K562 (cell line): ENCODE results near the gene RSPH1. TPM values are rescaled to one million over a fixed set of nuclear protein-coding genes. Genes with fewer than 3 reads are reported as not detected.
A peak's percentile ranks its signal among the peaks of the same experiment; 100 is the strongest.

Experiments used
- CHD1 ChIP-seq: fragments of 200-600 bp; sonication (generic); IDR thresholded peaks from one replicate; pipeline ENCODE4 v1.6.1; 2012; ENCODE audit warnings: mild to moderate bottlenecking, moderate library complexity, low read length, inconsistent platforms
- DLX4 ChIP-seq: fragments of 250-450 bp; sonication (Bioruptor Pico); IDR thresholded peaks from 2 replicates; pipeline ENCODE4 v1.6.1; 2021; ENCODE audit warnings: mild to moderate bottlenecking
- FOXA3 ChIP-seq, 2 experiments: fragments of 450-650 bp in 1 of 2; sonication (generic) in 1 of 2; formaldehyde crosslinking; IDR thresholded peaks in 1 of 2; conservative IDR thresholded peaks in 1 of 2; 2 replicates each; pipeline versions ENCODE4 v1.4.0 to v1.8.0; 2020 to 2022; ENCODE audit warnings: mild to moderate bottlenecking in 2 of 2, missing genetic modification reagents in 1 of 2
- HDGF ChIP-seq: fragments of 450-650 bp; IDR thresholded peaks from 2 replicates; pipeline ENCODE4 v1.6.1; 2016
- JUNB ChIP-seq: fragments of 450-650 bp; formaldehyde crosslinking; conservative IDR thresholded peaks from 2 replicates; pipeline ENCODE4 v1.4.0; 2020; ENCODE audit warnings: mild to moderate bottlenecking
- MAFK ChIP-seq: IDR thresholded peaks from 2 replicates; pipeline ENCODE4 v1.6.1; 2011; ENCODE audit warnings: low read length, improper control_type of control experiment
- PHF21A ChIP-seq: fragments of 450-650 bp; IDR thresholded peaks from 2 replicates; pipeline ENCODE4 v1.6.1; 2017; ENCODE audit warnings: low read depth, borderline replicate concordance
- POLR3G ChIP-seq: IDR thresholded peaks from 2 replicates; pipeline ENCODE4 v1.6.1; 2011; ENCODE audit not compliant: insufficient read length, insufficient replicate concordance; ENCODE audit errors: extremely low read depth
- RAD21 ChIP-seq, 2 experiments: fragments of 250-450 bp in 1 of 2; fragments of 450-650 bp in 1 of 2; sonication (Bioruptor Pico) in 1 of 2; formaldehyde crosslinking in 1 of 2; IDR thresholded peaks in 1 of 2; conservative IDR thresholded peaks in 1 of 2; 2 replicates each; pipeline versions ENCODE4 v1.4.0 to v1.8.0; 2020 to 2022; ENCODE audit warnings: mild to moderate bottlenecking in 2 of 2, moderate library complexity in 1 of 2
- TAF1 ChIP-seq: IDR thresholded peaks from 2 replicates; pipeline ENCODE4 v1.6.1; 2011; ENCODE audit warnings: mild to moderate bottlenecking, low read length, moderate library complexity; ENCODE audit not compliant: insufficient read depth, control insufficient read depth, severe bottlenecking; ENCODE audit errors: extremely low read depth
- XRCC4 ChIP-seq: IDR thresholded peaks from one replicate; pipeline ENCODE4 v1.6.1; 2011; ENCODE audit not compliant: insufficient read depth, insufficient read length; ENCODE audit errors: extremely low read depth
- ZNF324 ChIP-seq: fragments of 250-450 bp; sonication (Bioruptor Pico); IDR thresholded peaks from 2 replicates; pipeline ENCODE4 v1.4.0; 2020; ENCODE audit warnings: mild to moderate bottlenecking
- ZNF511 ChIP-seq: sonication (generic); formaldehyde crosslinking; IDR thresholded peaks from 2 replicates; pipeline ENCODE4 v1.8.0; 2022; ENCODE audit warnings: mild to moderate bottlenecking, missing genetic modification reagents
- polyA plus RNA-seq, 8 experiments: library from polyadenylated mRNA; depleted of rRNA in 4 of 8; stranded (reverse) in 5 of 8; unstranded in 3 of 8; fragments of >200 nt; fragmentation: Nextera tagmentation in 2 of 8; fragmentation: Illumina TruSeq in 1 of 8; extraction: Ambion mirVana in 2 of 8; extraction: Trizol in 1 of 8; gene quantifications; 2 replicates each; pipeline versions ENCODE4 v1.2.1 to v1.2.3, GENCODE V29; 2011 to 2014; ENCODE audit warnings: inconsistent platforms in 1 of 8, missing spikeins in 1 of 8
- total RNA-seq, 7 experiments: library from RNA; depleted of rRNA in 6 of 7; stranded (reverse); fragments of >200 nt in 6 of 7; fragmentation: Illumina TruSeq in 2 of 7; extraction: Trizol in 2 of 7; gene quantifications; 2 replicates each; pipeline versions ENCODE4 v1.2.1 to v1.2.3, GENCODE V29; 2011 to 2021; ENCODE audit warnings: low replicate concordance in 1 of 7
- TF ChIP-seq, protein P1 (sequence below): fragments of 150-350 bp; conservative IDR thresholded peaks from 2 replicates; pipeline ENCODE4 v1.6.1; 2014; ENCODE audit warnings: low read length

The RSPH1 gene
- total and polyA plus RNA-seq, 9 of the 15 experiments (the other 6 are each of a cell fraction or from before 2014, with no cell fraction given): 0.17 TPM; not detected in 8

GRCh38 chr21:42513985-42514882 lies 18.2 kb upstream of the RSPH1 start (continued):
- TF ChIP-seq ZNF324 (CRISPR knock-in tag) (no peak), CHD1 (peak; percentile 34), FOXA3 (CRISPR knock-in tag; conservative IDR thresholded peaks at IDR 0.05 in 1 of 2, IDR thresholded peaks at IDR 0.05 in 1 of 2) (no peak), XRCC4 (no peak), MAFK (no peak), JUNB (CRISPR knock-in tag) (no peak), HDGF (no peak), TAF1 (peak; percentile 5), ZNF511 (no peak), PHF21A (no peak), RAD21 (CRISPR knock-in tag; conservative IDR thresholded peaks at IDR 0.05 in 1 of 2, IDR thresholded peaks at IDR 0.05 in 1 of 2) (no peak), POLR3G (no peak), DLX4 (no peak)
- TF ChIP-seq, protein P1, sequence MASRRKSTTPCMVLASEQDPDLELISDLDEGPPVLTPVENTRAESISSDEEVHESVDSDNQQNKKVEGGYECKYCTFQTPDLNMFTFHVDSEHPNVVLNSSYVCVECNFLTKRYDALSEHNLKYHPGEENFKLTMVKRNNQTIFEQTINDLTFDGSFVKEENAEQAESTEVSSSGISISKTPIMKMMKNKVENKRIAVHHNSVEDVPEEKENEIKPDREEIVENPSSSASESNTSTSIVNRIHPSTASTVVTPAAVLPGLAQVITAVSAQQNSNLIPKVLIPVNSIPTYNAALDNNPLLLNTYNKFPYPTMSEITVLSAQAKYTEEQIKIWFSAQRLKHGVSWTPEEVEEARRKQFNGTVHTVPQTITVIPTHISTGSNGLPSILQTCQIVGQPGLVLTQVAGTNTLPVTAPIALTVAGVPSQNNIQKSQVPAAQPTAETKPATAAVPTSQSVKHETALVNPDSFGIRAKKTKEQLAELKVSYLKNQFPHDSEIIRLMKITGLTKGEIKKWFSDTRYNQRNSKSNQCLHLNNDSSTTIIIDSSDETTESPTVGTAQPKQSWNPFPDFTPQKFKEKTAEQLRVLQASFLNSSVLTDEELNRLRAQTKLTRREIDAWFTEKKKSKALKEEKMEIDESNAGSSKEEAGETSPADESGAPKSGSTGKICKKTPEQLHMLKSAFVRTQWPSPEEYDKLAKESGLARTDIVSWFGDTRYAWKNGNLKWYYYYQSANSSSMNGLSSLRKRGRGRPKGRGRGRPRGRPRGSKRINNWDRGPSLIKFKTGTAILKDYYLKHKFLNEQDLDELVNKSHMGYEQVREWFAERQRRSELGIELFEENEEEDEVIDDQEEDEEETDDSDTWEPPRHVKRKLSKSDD: no peak
